H1 (cell line): ENCODE results near the gene PPP1CA. TPM values are rescaled to one million over a fixed set of nuclear protein-coding genes. Genes with fewer than 3 reads are reported as not detected.

Source experiments
- BACH1 ChIP-seq: IDR thresholded peaks from 2 replicates; pipeline ENCODE4 v1.6.1; 2012; ENCODE audit warnings: low read length, improper control_type of control experiment
- GABPA ChIP-seq: IDR thresholded peaks from 2 replicates; pipeline ENCODE4 v1.6.1; 2011; ENCODE audit warnings: mild to moderate bottlenecking, low read length, moderate library complexity, borderline replicate concordance; ENCODE audit not compliant: insufficient read depth
- GTF2F1 ChIP-seq: IDR thresholded peaks from 2 replicates; pipeline ENCODE4 v1.6.1; 2012; ENCODE audit warnings: low read depth, low read length, improper control_type of control experiment, borderline replicate concordance
- MAFK ChIP-seq: IDR thresholded peaks from 2 replicates; pipeline ENCODE4 v1.6.1; 2012; ENCODE audit warnings: low read depth, mild to moderate bottlenecking, improper control_type of control experiment, low read length
- RBBP5 ChIP-seq: IDR thresholded peaks from 2 replicates; pipeline ENCODE4 v1.7.1; 2012; ENCODE audit warnings: low read depth, mild to moderate bottlenecking, inconsistent platforms, low read length, moderate library complexity, borderline replicate concordance
- SIN3A ChIP-seq, 2 experiments: IDR thresholded peaks in 1 of 2; conservative IDR thresholded peaks in 1 of 2; 2 replicates each; pipeline ENCODE4 v1.6.1; 2011 to 2012; ENCODE audit warnings: low read length in 2 of 2, improper control_type of control experiment in 1 of 2, low read depth in 1 of 2, mild to moderate bottlenecking in 1 of 2
- polyA plus RNA-seq, 7 experiments: library from polyadenylated mRNA; depleted of rRNA in 3 of 7; stranded (reverse) in 5 of 7; unstranded in 2 of 7; fragments of >200 nt in 5 of 7; fragments of 200-250 nt in 2 of 7; gene quantifications; 1 replicate in 5 of 7; 2 replicates in 1 of 7; 4 replicates in 1 of 7; pipeline versions ENCODE4 v1.2.1 to v1.2.3, GENCODE V29; 2011 to 2013; ENCODE audit warnings: missing spikeins in 2 of 7, mixed read lengths in 2 of 7
- total RNA-seq: library from RNA; stranded (reverse); fragmentation: NEBNext Ultra II Directional; extraction: Animal tissue kit (Norgen Biotek cat#: 25700); gene quantifications from 2 replicates; pipeline ENCODE4 v1.2.1, GENCODE V29; 2021
- TF ChIP-seq, protein P1 (sequence below): fragments of 300-600 bp; sonication (generic); IDR thresholded peaks from 2 replicates; pipeline ENCODE4 v1.7.1; 2012; ENCODE audit warnings: low read length, moderate library complexity, mild to moderate bottlenecking, inconsistent platforms; ENCODE audit not compliant: insufficient replicate concordance
- TF ChIP-seq, protein P2 (sequence below): IDR thresholded peaks from 2 replicates; pipeline ENCODE4 v1.6.1; 2012; ENCODE audit warnings: inconsistent platforms
- TF ChIP-seq, protein P3 (sequence below): IDR thresholded peaks from 2 replicates; pipeline ENCODE4 v1.6.1; 2012; ENCODE audit warnings: low read length, inconsistent platforms

The PPP1CA gene
- total and polyA plus RNA-seq, 2 of the 8 experiments (the other 6 are each of a cell fraction or from before 2014, with no cell fraction given): 198 to 359 TPM

DNA sequence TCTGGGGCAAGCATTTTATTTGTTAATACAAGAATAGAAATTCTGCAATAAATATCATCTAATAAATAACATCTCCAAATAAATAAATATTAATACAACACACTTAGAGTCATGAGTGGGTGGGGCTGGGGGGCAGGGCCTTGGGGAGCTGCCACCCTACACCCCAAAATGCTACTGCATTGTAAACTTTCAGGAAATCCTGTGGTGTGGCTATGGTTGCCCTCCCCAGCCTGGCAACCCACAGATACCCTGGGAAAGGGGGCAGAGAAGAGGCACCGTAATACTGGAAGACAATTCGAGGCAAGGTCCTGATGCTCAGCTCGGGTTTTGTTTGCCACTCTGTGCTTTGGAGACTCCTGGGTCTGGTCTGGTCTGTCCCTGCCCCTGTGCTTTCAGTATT, 37.5 kb downstream of the PPP1CA start (continued):
- TF ChIP-seq, protein P1, sequence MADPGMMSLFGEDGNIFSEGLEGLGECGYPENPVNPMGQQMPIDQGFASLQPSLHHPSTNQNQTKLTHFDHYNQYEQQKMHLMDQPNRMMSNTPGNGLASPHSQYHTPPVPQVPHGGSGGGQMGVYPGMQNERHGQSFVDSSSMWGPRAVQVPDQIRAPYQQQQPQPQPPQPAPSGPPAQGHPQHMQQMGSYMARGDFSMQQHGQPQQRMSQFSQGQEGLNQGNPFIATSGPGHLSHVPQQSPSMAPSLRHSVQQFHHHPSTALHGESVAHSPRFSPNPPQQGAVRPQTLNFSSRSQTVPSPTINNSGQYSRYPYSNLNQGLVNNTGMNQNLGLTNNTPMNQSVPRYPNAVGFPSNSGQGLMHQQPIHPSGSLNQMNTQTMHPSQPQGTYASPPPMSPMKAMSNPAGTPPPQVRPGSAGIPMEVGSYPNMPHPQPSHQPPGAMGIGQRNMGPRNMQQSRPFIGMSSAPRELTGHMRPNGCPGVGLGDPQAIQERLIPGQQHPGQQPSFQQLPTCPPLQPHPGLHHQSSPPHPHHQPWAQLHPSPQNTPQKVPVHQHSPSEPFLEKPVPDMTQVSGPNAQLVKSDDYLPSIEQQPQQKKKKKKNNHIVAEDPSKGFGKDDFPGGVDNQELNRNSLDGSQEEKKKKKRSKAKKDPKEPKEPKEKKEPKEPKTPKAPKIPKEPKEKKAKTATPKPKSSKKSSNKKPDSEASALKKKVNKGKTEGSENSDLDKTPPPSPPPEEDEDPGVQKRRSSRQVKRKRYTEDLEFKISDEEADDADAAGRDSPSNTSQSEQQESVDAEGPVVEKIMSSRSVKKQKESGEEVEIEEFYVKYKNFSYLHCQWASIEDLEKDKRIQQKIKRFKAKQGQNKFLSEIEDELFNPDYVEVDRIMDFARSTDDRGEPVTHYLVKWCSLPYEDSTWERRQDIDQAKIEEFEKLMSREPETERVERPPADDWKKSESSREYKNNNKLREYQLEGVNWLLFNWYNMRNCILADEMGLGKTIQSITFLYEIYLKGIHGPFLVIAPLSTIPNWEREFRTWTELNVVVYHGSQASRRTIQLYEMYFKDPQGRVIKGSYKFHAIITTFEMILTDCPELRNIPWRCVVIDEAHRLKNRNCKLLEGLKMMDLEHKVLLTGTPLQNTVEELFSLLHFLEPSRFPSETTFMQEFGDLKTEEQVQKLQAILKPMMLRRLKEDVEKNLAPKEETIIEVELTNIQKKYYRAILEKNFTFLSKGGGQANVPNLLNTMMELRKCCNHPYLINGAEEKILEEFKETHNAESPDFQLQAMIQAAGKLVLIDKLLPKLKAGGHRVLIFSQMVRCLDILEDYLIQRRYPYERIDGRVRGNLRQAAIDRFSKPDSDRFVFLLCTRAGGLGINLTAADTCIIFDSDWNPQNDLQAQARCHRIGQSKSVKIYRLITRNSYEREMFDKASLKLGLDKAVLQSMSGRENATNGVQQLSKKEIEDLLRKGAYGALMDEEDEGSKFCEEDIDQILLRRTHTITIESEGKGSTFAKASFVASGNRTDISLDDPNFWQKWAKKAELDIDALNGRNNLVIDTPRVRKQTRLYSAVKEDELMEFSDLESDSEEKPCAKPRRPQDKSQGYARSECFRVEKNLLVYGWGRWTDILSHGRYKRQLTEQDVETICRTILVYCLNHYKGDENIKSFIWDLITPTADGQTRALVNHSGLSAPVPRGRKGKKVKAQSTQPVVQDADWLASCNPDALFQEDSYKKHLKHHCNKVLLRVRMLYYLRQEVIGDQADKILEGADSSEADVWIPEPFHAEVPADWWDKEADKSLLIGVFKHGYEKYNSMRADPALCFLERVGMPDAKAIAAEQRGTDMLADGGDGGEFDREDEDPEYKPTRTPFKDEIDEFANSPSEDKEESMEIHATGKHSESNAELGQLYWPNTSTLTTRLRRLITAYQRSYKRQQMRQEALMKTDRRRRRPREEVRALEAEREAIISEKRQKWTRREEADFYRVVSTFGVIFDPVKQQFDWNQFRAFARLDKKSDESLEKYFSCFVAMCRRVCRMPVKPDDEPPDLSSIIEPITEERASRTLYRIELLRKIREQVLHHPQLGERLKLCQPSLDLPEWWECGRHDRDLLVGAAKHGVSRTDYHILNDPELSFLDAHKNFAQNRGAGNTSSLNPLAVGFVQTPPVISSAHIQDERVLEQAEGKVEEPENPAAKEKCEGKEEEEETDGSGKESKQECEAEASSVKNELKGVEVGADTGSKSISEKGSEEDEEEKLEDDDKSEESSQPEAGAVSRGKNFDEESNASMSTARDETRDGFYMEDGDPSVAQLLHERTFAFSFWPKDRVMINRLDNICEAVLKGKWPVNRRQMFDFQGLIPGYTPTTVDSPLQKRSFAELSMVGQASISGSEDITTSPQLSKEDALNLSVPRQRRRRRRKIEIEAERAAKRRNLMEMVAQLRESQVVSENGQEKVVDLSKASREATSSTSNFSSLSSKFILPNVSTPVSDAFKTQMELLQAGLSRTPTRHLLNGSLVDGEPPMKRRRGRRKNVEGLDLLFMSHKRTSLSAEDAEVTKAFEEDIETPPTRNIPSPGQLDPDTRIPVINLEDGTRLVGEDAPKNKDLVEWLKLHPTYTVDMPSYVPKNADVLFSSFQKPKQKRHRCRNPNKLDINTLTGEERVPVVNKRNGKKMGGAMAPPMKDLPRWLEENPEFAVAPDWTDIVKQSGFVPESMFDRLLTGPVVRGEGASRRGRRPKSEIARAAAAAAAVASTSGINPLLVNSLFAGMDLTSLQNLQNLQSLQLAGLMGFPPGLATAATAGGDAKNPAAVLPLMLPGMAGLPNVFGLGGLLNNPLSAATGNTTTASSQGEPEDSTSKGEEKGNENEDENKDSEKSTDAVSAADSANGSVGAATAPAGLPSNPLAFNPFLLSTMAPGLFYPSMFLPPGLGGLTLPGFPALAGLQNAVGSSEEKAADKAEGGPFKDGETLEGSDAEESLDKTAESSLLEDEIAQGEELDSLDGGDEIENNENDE: no peak
- TF ChIP-seq, protein P2, sequence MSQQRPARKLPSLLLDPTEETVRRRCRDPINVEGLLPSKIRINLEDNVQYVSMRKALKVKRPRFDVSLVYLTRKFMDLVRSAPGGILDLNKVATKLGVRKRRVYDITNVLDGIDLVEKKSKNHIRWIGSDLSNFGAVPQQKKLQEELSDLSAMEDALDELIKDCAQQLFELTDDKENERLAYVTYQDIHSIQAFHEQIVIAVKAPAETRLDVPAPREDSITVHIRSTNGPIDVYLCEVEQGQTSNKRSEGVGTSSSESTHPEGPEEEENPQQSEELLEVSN: no peak
- TF ChIP-seq RBBP5: no peak
- no peak for TF ChIP-seq SIN3A (conservative IDR thresholded peaks at IDR 0.05 in 1 of 2, IDR thresholded peaks at IDR 0.05 in 1 of 2; ENCODE audit: low read depth in 1 of 2, low read length in 2 of 2)
- no peak for TF ChIP-seq MAFK
- TF ChIP-seq, protein P3, sequence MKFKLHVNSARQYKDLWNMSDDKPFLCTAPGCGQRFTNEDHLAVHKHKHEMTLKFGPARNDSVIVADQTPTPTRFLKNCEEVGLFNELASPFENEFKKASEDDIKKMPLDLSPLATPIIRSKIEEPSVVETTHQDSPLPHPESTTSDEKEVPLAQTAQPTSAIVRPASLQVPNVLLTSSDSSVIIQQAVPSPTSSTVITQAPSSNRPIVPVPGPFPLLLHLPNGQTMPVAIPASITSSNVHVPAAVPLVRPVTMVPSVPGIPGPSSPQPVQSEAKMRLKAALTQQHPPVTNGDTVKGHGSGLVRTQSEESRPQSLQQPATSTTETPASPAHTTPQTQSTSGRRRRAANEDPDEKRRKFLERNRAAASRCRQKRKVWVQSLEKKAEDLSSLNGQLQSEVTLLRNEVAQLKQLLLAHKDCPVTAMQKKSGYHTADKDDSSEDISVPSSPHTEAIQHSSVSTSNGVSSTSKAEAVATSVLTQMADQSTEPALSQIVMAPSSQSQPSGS: no peak
- no peak for TF ChIP-seq GABPA
- no peak for TF ChIP-seq GTF2F1
- no peak for TF ChIP-seq BACH1
